Activated CD4-positive, alpha-beta T cell treated with anti-CD3 and anti-CD28 coated beads for 36 hours (primary cell): ENCODE results near the gene STAB2. TPM values are rescaled to one million over a fixed set of nuclear protein-coding genes. Genes with fewer than 3 reads are reported as not detected.

Experiments
- ATAC-seq: fragments of 200-7000 bp; cut with Tn5 transposase; one replicate; pipeline ENCODE4 v1.10.0; 2021; ENCODE audit warnings: mild to moderate bottlenecking, moderate library complexity
- CTCF ChIA-PET: fragments of 350-600 bp; sonication (Branson Sonifier 250); formaldehyde crosslinking; loops from one replicate; lab custom pipeline; 2021; ENCODE audit warnings: antibody characterized with exemption; lab: Charles Lee
- POLR2A ChIA-PET: fragments of 350-600 bp; sonication (Branson Sonifier 250); formaldehyde crosslinking; loops from one replicate; lab custom pipeline; 2021; ENCODE audit warnings: antibody characterized with exemption, inconsistent platforms; lab: Charles Lee
- DNase-seq: peaks from one replicate; pipeline ENCODE4 v3.0.0-alpha.2; 2020
- H3K27ac Mint-ChIP-seq: one replicate; pipeline ENCODE4 v1.8.0; 2021; ENCODE audit warnings: mixed read lengths
- H3K27me3 Mint-ChIP-seq: one replicate; pipeline ENCODE4 v1.8.0; 2021; ENCODE audit warnings: mixed read lengths
- H3K36me3 Mint-ChIP-seq: one replicate; pipeline ENCODE4 v1.8.0; 2021; ENCODE audit warnings: low read depth, mixed read lengths
- H3K4me1 Mint-ChIP-seq: one replicate; pipeline ENCODE4 v1.8.0; 2021; ENCODE audit warnings: mixed read lengths
- H3K4me3 Mint-ChIP-seq: one replicate; pipeline ENCODE4 v1.8.0; 2021; ENCODE audit warnings: mild to moderate bottlenecking, moderate library complexity, mixed read lengths
- H3K9me3 Mint-ChIP-seq: one replicate; pipeline ENCODE4 v1.8.0; 2021; ENCODE audit warnings: low read depth, mixed read lengths
- intact Hi-C, 2 experiments: fragments of 100-400 bp; cut with DNase I in 1 of 2; cut with micrococcal nuclease in 1 of 2; formaldehyde crosslinking; loops; one replicate each; pipeline versions ENCODE4 v1.14.2 to v1.15.1; 2022 to 2024; cut with DNase I, micrococcal nuclease
- total RNA-seq, 2 experiments: library from RNA; stranded (reverse); gene quantifications; one replicate each; pipeline ENCODE4 v1.2.3, GENCODE V29; 2021

Gene STAB2
- total RNA-seq, 2 experiments from 2014 or later: not detected

DNA sequence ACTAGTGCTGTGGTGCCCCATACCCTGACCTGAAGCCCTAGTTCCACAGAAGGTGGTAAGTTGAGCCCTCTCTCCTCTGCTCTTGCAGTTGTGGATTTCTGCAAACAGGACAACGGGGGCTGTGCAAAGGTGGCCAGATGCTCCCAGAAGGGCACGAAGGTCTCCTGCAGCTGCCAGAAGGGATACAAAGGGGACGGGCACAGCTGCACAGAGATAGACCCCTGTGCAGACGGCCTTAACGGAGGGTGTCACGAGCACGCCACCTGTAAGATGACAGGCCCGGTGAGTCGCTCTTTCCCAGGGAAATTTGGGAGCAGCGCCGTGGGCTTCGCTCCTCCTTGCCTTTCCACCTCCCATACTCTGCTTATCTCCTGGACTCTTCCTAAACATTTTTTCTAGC, 161.8 kb downstream of the STAB2 start:
- Mint-ChIP-seq H3K27me3 (peaks cover 3% of the 10 kb centered on the region), H3K27ac (no peak overlapping the region), H3K4me3 (no peak overlapping the region), H3K9me3 (no peaks in the 10 kb centered on the region), H3K4me1 (no peaks in the 10 kb centered on the region), H3K36me3 (no peaks in the 10 kb centered on the region)
- intact Hi-C loops: no loop called here
- ATAC-seq: no peak
- CTCF ChIA-PET: interaction anchor here (0.7 kb wide), 1 partner anchor 126 kb away, joined by 3 read pairs; no protein-coding TSS in a partner anchor
- POLR2A ChIA-PET: no interaction called here
- DNase-seq: no peak

DNA sequence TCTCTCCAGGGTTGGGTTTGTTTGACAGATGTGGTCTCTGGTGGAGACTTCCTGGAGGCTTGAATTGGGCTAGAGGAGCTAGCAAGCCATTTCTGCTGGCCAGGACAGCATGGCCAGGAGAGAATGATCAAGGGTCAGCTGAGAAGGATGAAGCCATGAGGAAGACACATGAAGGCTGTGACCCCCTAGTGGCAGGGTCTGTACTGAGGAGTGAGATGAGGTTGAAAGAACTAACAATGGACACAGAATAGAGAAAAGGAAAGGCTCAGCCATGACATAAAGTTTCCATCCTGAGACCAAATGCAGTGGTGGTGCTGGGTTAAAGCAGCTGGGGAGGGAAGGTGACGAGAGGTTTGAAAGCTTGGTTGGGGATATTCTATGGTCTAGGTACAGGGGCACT, 164.1 kb downstream of the STAB2 start:
- no peak overlapping the region for H3K4me3 Mint-ChIP-seq
- intact Hi-C loops: no loop called here

DNA sequence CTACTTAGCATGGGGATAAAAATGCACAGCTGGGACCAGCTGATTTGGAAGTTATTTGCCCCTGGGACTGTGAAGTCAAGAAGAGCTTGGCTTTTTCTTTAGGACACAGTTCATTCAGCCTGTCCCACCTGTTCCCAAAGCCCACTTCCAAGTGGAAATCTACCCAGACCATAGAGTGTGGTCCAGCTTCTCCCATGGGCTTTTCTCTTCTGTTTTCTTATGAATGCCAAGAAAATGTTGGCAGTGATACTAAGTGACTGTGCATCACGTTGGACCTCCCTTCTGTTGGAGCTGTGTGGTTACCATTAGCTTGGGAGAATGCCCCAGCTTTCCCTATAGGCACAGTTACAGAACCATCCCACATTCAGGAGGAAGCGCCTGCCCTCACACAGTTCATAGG, 164.5 kb downstream of the STAB2 start:
- H3K27ac Mint-ChIP-seq: no peak overlapping the region
- intact Hi-C loops: no loop called here
- CTCF ChIA-PET: interaction anchor here (0.5 to 1.2 kb wide), 3 partner anchors 8 to 17 kb away, joined by 3 to 4 read pairs (median 3); no protein-coding TSS in a partner anchor
- no peaks in the 10 kb centered on the region for H3K9me3 Mint-ChIP-seq
- no peaks in the 10 kb centered on the region for H3K36me3 Mint-ChIP-seq
- H3K4me1 Mint-ChIP-seq: no peaks in the 10 kb centered on the region
- DNase-seq (no peak), ATAC-seq (no peak)
- H3K4me3 Mint-ChIP-seq: no peak overlapping the region
- POLR2A ChIA-PET: interaction anchor here (0.6 kb wide), 1 partner anchor 38 kb away, joined by 3 read pairs; no protein-coding TSS in a partner anchor
- peaks cover 3% of the 10 kb centered on the region for H3K27me3 Mint-ChIP-seq

More for the DNA sequence above, 164.1 kb downstream of the STAB2 start:
- H3K4me1 Mint-ChIP-seq: no peaks in the 10 kb centered on the region
- no peaks in the 10 kb centered on the region for H3K36me3 Mint-ChIP-seq
- ChIA-PET CTCF (interaction anchor here (0.8 to 1.2 kb wide), 2 partner anchors 8 to 17 kb away, joined by 3 to 4 read pairs; no protein-coding TSS in a partner anchor), POLR2A (interaction anchor here (0.6 kb wide), 1 partner anchor 38 kb away, joined by 3 read pairs; no protein-coding TSS in a partner anchor)
- no peak for ATAC-seq
- H3K27me3 Mint-ChIP-seq: peaks cover 3% of the 10 kb centered on the region
- H3K27ac Mint-ChIP-seq: no peak overlapping the region
- no peaks in the 10 kb centered on the region for H3K9me3 Mint-ChIP-seq
- no peak for DNase-seq

DNA sequence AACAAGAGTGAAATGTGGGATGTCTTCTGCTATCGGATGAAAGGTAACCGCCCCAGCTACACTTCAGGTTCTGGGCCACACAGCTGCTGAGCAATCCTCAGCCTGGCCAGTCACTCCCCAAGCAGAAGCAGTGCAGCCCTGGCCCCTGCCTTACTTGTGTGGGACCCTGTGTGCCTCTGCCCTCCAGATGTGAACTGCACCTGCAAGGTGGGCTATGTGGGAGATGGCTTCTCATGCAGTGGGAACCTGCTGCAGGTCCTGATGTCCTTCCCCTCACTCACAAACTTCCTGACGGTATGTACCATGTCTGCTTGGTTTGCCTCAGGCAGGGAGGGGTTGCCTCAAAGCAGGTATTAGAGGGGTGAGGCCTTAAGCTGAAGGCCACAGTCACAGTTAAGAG, 168.4 kb downstream of the STAB2 start:
- CTCF ChIA-PET: no interaction called here
- intact Hi-C loops: no loop called here
- no peaks in the 10 kb centered on the region for H3K9me3 Mint-ChIP-seq
- POLR2A ChIA-PET: no interaction called here
- no peak for ATAC-seq
- no peaks in the 10 kb centered on the region for H3K36me3 Mint-ChIP-seq
- no peak overlapping the region for H3K4me3 Mint-ChIP-seq
- no peak for DNase-seq
- H3K27me3 Mint-ChIP-seq: no peaks in the 10 kb centered on the region
- H3K27ac Mint-ChIP-seq: no peak overlapping the region
- no peaks in the 10 kb centered on the region for H3K4me1 Mint-ChIP-seq

DNA sequence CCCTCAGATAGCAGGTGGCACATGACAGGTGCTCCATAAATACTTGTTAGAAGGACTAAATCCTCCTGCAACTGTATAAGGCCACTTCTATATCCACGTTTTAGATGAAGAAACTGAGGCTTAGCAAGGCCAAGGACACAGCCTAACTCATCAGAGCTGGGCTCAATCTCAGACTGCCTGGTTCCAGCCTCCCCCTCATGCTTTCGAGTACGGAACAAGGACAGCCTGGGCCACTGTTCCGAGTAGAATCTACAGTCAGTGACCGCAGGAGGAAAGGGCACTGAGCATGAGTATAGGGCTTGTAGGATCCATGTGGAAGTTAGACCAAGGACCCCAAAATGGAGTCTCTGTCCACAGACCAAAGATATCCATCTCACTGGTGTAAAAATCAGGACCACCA, 169.4 kb downstream of the STAB2 start:
- ChIA-PET POLR2A (no interaction called here), CTCF (no interaction called here)
- Mint-ChIP-seq H3K27me3 (no peaks in the 10 kb centered on the region), H3K4me3 (no peak overlapping the region), H3K4me1 (no peaks in the 10 kb centered on the region), H3K27ac (no peak overlapping the region), H3K9me3 (no peaks in the 10 kb centered on the region), H3K36me3 (no peaks in the 10 kb centered on the region)
- no peak for DNase-seq
- intact Hi-C loops: no loop called here
- ATAC-seq: no peak

DNA sequence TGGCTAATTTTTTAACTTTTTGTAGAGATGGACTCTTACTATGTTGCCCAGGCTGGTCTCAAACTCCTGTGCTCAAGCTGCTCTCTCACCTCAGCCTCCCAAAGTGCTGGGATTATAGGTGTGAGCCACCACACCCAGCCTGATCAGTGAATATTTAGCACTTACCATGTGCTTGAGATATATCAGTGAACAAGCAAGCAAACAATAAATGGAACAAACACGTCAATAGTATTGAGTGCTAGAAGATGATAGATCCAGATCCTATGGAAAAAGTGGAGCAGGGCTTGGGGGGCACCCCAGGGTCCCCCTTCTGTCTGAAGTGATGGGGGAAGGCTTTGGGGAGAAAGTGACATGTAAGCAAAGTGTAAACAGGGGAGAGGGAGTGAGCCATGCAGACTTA, 170.2 kb downstream of the STAB2 start:
- Mint-ChIP-seq H3K9me3 (no peaks in the 10 kb centered on the region), H3K27me3 (no peaks in the 10 kb centered on the region), H3K4me3 (no peak overlapping the region), H3K36me3 (no peaks in the 10 kb centered on the region), H3K27ac (no peak overlapping the region), H3K4me1 (no peaks in the 10 kb centered on the region)
- no peak for DNase-seq
- ChIA-PET POLR2A (no interaction called here), CTCF (no interaction called here)
- ATAC-seq: no peak
- intact Hi-C loops: no loop called here

DNA sequence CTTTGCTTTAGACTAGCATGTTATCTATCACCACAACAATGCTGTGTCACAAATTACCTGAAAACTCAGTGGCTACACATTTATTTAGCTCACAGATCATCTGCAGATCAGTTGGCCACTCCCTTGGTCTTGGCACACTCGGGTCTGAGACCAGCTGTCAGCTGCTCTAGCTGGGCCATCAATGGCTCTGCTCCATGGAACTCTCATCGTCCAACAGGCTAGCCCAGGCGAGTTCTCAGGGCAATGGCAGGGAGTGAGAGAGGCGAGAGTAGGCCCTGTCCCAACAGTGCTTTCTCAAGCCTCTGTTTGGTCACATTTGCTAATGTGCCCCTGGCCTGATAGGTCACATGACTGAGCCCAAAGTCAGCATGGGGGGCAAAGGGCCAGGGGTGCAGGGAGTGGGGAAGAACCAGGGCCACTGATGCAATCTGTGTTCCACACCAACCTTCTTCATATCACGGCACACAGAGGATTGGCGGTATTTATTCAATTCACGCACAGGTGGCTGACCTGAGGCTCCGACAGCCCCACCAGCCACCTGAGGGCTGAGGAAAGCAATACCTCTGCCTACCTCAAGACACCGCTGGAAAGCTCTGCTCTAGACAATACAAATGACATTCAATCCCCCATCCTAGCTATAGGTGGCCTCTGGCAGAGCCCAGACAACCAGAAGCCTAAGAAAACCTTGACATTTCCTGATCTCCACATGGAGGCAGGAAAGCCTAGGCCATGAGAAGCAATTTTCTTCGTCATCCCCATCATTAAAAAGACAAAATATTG, 171.4 kb downstream of the STAB2 start:
- ChIA-PET POLR2A (no interaction called here), CTCF (interaction anchor here (0.6 kb wide), 2 partner anchors 59 to 407 kb away, joined by 3 read pairs; no protein-coding TSS in a partner anchor)
- no peak overlapping the region for H3K27ac Mint-ChIP-seq
- peaks cover 3% of the 10 kb centered on the region for H3K36me3 Mint-ChIP-seq
- DNase-seq (no peak), ATAC-seq (no peak)
- no peaks in the 10 kb centered on the region for H3K9me3 Mint-ChIP-seq
- H3K27me3 Mint-ChIP-seq: no peaks in the 10 kb centered on the region
- no peak overlapping the region for H3K4me3 Mint-ChIP-seq
- intact Hi-C loops: no loop called here
- H3K4me1 Mint-ChIP-seq: no peaks in the 10 kb centered on the region

DNA sequence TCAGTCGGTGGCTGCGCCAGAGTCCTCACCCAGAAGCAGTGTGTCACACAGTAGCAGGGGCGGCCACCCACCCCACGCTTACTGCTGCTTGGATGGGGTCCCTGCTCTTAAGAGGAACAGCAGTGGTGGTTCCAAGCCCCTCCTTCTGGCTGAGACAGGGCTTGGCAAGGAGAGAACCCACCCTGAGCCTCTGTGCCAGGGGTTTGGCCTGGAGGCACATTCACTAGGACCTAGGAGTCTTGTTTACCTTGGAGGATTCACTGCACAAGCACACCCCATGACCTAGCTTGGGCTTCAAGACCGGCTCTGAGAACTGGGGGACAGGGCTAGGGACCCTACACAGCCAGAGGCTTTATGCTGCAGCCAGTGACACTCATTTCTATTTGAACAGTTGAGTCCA, 175.4 kb downstream of the STAB2 start:
- intact Hi-C loops: no loop called here
- no peak for ATAC-seq
- DNase-seq: no peak
- Mint-ChIP-seq H3K9me3 (no peaks in the 10 kb centered on the region), H3K27me3 (no peaks in the 10 kb centered on the region), H3K36me3 (peaks cover 15% of the 10 kb centered on the region), H3K4me3 (no peak overlapping the region), H3K4me1 (no peaks in the 10 kb centered on the region), H3K27ac (no peak overlapping the region)
- ChIA-PET POLR2A (no interaction called here), CTCF (no interaction called here)

DNA sequence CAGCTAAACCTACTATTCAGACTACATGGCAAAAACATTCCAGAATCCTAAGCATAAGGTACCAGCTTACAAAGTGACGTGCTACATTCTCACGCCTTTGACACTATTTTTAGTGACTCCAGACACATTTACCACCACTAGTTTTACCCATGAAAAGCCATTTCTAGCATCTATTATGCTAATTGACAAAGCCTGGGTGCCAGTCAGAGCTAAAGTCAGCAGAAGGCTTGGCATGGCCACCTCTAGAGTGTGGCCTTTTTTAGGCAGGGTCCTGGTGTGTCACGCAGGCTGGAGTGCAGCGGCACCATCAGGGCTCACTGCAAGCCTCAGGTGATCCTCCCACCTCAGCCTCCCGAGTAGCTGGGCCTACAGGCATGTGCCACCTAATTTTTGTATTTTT, 178.2 kb downstream of the STAB2 start:
- ChIA-PET CTCF (no interaction called here), POLR2A (no interaction called here)
- ATAC-seq (no peak), DNase-seq (no peak)
- intact Hi-C loops: no loop called here
- no peak overlapping the region for H3K4me3 Mint-ChIP-seq
- peaks cover 22% of the 10 kb centered on the region for H3K36me3 Mint-ChIP-seq
- H3K27ac Mint-ChIP-seq: no peak overlapping the region
- no peaks in the 10 kb centered on the region for H3K27me3 Mint-ChIP-seq
- no peaks in the 10 kb centered on the region for H3K4me1 Mint-ChIP-seq
- no peaks in the 10 kb centered on the region for H3K9me3 Mint-ChIP-seq

DNA sequence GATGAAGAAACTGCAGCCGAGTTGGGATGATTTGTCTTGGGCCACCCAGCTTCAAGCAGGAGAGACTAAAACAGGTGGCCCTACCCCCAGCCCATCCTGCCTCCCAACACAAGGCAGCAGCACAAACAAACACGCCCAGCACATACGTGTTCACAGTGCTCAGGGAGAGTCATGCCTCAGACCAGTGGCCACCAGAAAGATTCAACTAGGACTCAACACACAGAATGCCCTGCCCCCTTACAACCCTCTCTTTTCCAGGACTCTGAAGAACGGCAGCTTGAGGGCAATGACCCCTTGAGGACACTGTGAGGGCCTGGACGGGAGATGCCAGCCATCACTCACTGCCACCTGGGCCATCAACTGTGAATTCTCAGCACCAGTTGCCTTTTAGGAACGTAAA, 179.0 kb downstream of the STAB2 start:
- H3K27me3 Mint-ChIP-seq: no peaks in the 10 kb centered on the region
- intact Hi-C loops: no loop called here
- no peak overlapping the region for H3K4me3 Mint-ChIP-seq
- DNase-seq (no peak), ATAC-seq (no peak)
- ChIA-PET POLR2A (no interaction called here), CTCF (no interaction called here)
- no peaks in the 10 kb centered on the region for H3K9me3 Mint-ChIP-seq
- H3K36me3 Mint-ChIP-seq: peaks cover 22% of the 10 kb centered on the region
- no peak overlapping the region for H3K27ac Mint-ChIP-seq
- no peaks in the 10 kb centered on the region for H3K4me1 Mint-ChIP-seq

DNA sequence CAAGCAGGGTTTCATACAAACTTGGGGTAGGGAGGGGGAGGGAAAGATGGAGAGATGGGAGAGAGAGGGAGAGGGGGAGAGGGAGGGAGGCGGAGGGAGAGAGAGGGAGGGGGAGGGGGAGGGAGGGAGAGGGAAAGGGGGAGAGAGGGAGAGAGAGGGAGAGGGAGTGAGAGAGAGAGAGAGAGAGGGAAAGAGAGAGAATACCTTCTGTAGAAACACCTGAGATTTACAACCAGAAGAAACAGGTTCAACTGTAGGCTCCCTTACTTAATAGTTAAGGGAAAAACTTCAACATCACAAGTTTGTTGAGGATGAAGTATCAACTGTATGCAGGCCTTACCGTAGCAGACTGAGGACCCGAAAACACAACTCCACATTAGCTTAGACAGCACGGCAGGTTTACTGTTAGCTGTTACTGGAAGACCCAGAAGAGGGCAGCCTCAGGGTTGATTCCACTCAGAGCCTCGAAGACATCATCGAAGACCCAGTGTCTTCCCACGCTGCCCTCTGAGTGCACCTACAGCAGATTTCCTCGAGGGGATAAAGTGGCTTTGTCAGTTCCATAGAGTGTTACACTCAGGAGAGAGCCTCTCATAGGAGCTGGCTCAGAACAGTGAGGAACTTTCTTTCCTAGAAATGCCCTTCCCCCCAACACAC, 181.5 kb downstream of the STAB2 start:
- Mint-ChIP-seq H3K27me3 (no peaks in the 10 kb centered on the region), H3K4me3 (no peak overlapping the region), H3K4me1 (no peaks in the 10 kb centered on the region), H3K27ac (no peak overlapping the region), H3K36me3 (peaks cover 18% of the 10 kb centered on the region), H3K9me3 (no peaks in the 10 kb centered on the region)
- intact Hi-C loops: no loop called here
- no peak for DNase-seq
- no peak for ATAC-seq
- CTCF ChIA-PET: no interaction called here
- POLR2A ChIA-PET: no interaction called here
